Measurements from ENCODE around the gene SLC5A2. TPM values are rescaled to one million over a fixed set of nuclear protein-coding genes. Genes with fewer than 3 reads are reported as not detected.

Gene SLC5A2
- total RNA-seq, 1 donor: not detected

GRCh38 chr16:31484491-31485171 is 1.7 kb downstream of the SLC5A2 start:
- H3K27ac ChIP-seq (ENCODE audit: low read depth, low read length): no peak overlapping the region
- peaks cover 8% of the 10 kb centered on the region for H3K4me1 ChIP-seq (ENCODE audit: insufficient read depth, low read length)
- TF ChIP-seq CTCF (IDR thresholded peaks at IDR 0.05; ENCODE audit: extremely low read depth, low read depth, low read length): no peak
- no peaks in the 10 kb centered on the region for H3K9me3 ChIP-seq (ENCODE audit: low read depth, low read length)
- no peaks in the 10 kb centered on the region for H3K79me2 ChIP-seq (ENCODE audit: insufficient read depth, low read length)
- H3K4me2 ChIP-seq (ENCODE audit: insufficient read depth, low read length): no peak overlapping the region
- no peak overlapping the region for H3K4me3 ChIP-seq (ENCODE audit: insufficient read depth, low read length)
- H2AFZ ChIP-seq (ENCODE audit: low read length): no peak overlapping the region
- H3K36me3 ChIP-seq (ENCODE audit: insufficient read depth, low read length): no peaks in the 10 kb centered on the region
- peaks cover 40% of the 10 kb centered on the region for H3K27me3 ChIP-seq (ENCODE audit: insufficient read depth, low read length)
- H4K20me1 ChIP-seq (ENCODE audit: insufficient read depth, low read length): peaks cover 4% of the 10 kb centered on the region
- DNase-seq (ENCODE audit: insufficient read length, low spot score, missing footprints): peak; percentile 90

- TF ChIP-seq CTCF (IDR thresholded peaks at IDR 0.05; ENCODE audit: extremely low read depth, low read depth, low read length): no peak
- Histone ChIP-seq H3K4me1 (ENCODE audit: insufficient read depth, low read length) (peaks cover 8% of the 10 kb centered on the region), H3K27ac (ENCODE audit: low read depth, low read length) (no peak overlapping the region), H3K4me2 (ENCODE audit: insufficient read depth, low read length) (no peak overlapping the region), H3K4me3 (ENCODE audit: insufficient read depth, low read length) (no peak overlapping the region), H2AFZ (ENCODE audit: low read length) (no peak overlapping the region), H3K36me3 (ENCODE audit: insufficient read depth, low read length) (peaks cover 2% of the 10 kb centered on the region), H4K20me1 (ENCODE audit: insufficient read depth, low read length) (peaks cover 6% of the 10 kb centered on the region), H3K27me3 (ENCODE audit: insufficient read depth, low read length) (peaks cover 40% of the 10 kb centered on the region), H3K9me3 (ENCODE audit: low read depth, low read length) (no peaks in the 10 kb centered on the region), H3K79me2 (ENCODE audit: insufficient read depth, low read length) (no peaks in the 10 kb centered on the region)
- no peak for DNase-seq (ENCODE audit: insufficient read length, low spot score, missing footprints)
These were observed 2.6 kb downstream of the SLC5A2 start for GRCh38 chr16:31485571-31485970.

- Histone ChIP-seq H4K20me1 (ENCODE audit: insufficient read depth, low read length) (peaks cover 6% of the 10 kb centered on the region), H2AFZ (ENCODE audit: low read length) (no peak overlapping the region), H3K4me1 (ENCODE audit: insufficient read depth, low read length) (peaks cover 8% of the 10 kb centered on the region), H3K4me2 (ENCODE audit: insufficient read depth, low read length) (no peak overlapping the region), H3K27me3 (ENCODE audit: insufficient read depth, low read length) (peaks cover 39% of the 10 kb centered on the region), H3K9me3 (ENCODE audit: low read depth, low read length) (no peaks in the 10 kb centered on the region), H3K27ac (ENCODE audit: low read depth, low read length) (no peak overlapping the region), H3K79me2 (ENCODE audit: insufficient read depth, low read length) (no peaks in the 10 kb centered on the region), H3K4me3 (ENCODE audit: insufficient read depth, low read length) (no peak overlapping the region), H3K36me3 (ENCODE audit: insufficient read depth, low read length) (peaks cover 4% of the 10 kb centered on the region)
- no peak for TF ChIP-seq CTCF (IDR thresholded peaks at IDR 0.05; ENCODE audit: extremely low read depth, low read depth, low read length)
- peak; percentile 75 for DNase-seq (ENCODE audit: insufficient read length, low spot score, missing footprints)
These were observed 3.1 kb downstream of the SLC5A2 start for GRCh38 chr16:31486045-31486444.

GRCh38 chr16:31487071-31487719 is 4.3 kb downstream of the SLC5A2 start:
- Histone ChIP-seq H3K27me3 (ENCODE audit: insufficient read depth, low read length) (peaks cover 37% of the 10 kb centered on the region), H3K4me1 (ENCODE audit: insufficient read depth, low read length) (peaks cover 8% of the 10 kb centered on the region), H3K4me2 (ENCODE audit: insufficient read depth, low read length) (peak overlapping the region; percentile 78), H3K36me3 (ENCODE audit: insufficient read depth, low read length) (peaks cover 8% of the 10 kb centered on the region), H3K79me2 (ENCODE audit: insufficient read depth, low read length) (no peaks in the 10 kb centered on the region), H4K20me1 (ENCODE audit: insufficient read depth, low read length) (peaks cover 6% of the 10 kb centered on the region), H2AFZ (ENCODE audit: low read length) (no peak overlapping the region), H3K27ac (ENCODE audit: low read depth, low read length) (no peak overlapping the region), H3K9me3 (ENCODE audit: low read depth, low read length) (no peaks in the 10 kb centered on the region), H3K4me3 (ENCODE audit: insufficient read depth, low read length) (peak overlapping the region; percentile 63)
- DNase-seq (ENCODE audit: insufficient read length, low spot score, missing footprints): peak; percentile 81
- TF ChIP-seq CTCF (IDR thresholded peaks at IDR 0.05; ENCODE audit: extremely low read depth, low read depth, low read length): no peak
